Activated CD4-positive, alpha-beta T cell treated with anti-CD3 and anti-CD28 coated beads, Interleukin-2, amount 10 ng/mL, durations not matched to agents 7 days and 5 days (primary cell): Measurements from ENCODE around the gene EPB41L4A. TPM values are rescaled to one million over a fixed set of nuclear protein-coding genes. Genes with fewer than 3 reads are reported as not detected.

ENCODE experiments used
- CTCF ChIA-PET: fragments of 350-600 bp; sonication (Branson Sonifier 250); formaldehyde crosslinking; loops from one replicate; lab custom pipeline; 2021; ENCODE audit warnings: antibody characterized with exemption; lab: Charles Lee
- POLR2A ChIA-PET: fragments of 350-600 bp; sonication (Branson Sonifier 250); formaldehyde crosslinking; loops from one replicate; lab custom pipeline; 2021; ENCODE audit warnings: antibody characterized with exemption; lab: Charles Lee
- DNase-seq: peaks from one replicate; pipeline ENCODE4 v3.0.0-alpha.2; 2020
- H3K27ac Mint-ChIP-seq: one replicate; pipeline ENCODE4 v1.8.0; 2021; ENCODE audit warnings: mild to moderate bottlenecking, moderate library complexity, mixed read lengths
- H3K27me3 Mint-ChIP-seq: one replicate; pipeline ENCODE4 v1.8.0; 2021; ENCODE audit warnings: mixed read lengths
- H3K36me3 Mint-ChIP-seq: one replicate; pipeline ENCODE4 v1.8.0; 2021; ENCODE audit warnings: low read depth, mixed read lengths
- H3K4me1 Mint-ChIP-seq: one replicate; pipeline ENCODE4 v1.8.0; 2021; ENCODE audit warnings: mixed read lengths
- H3K4me3 Mint-ChIP-seq: one replicate; pipeline ENCODE4 v1.8.0; 2021; ENCODE audit warnings: mild to moderate bottlenecking, moderate library complexity, mixed read lengths
- H3K9me3 Mint-ChIP-seq: one replicate; pipeline ENCODE4 v1.8.0; 2021; ENCODE audit warnings: mixed read lengths
- total RNA-seq, 2 experiments: library from RNA; stranded (reverse); gene quantifications; one replicate each; pipeline ENCODE4 v1.2.3, GENCODE V29; 2021

Gene EPB41L4A
- total RNA-seq, 2 experiments from 2014 or later = 0.62 to 1.2 TPM

GRCh38 chr5:112275671-112276070 is 143.4 kb downstream of the EPB41L4A start:
- ChIA-PET POLR2A (no interaction called here), CTCF (no interaction called here)
- Mint-ChIP-seq H3K4me1 (no peaks in the 10 kb centered on the region), H3K4me3 (no peak overlapping the region), H3K27ac (no peak overlapping the region), H3K9me3 (no peaks in the 10 kb centered on the region), H3K27me3 (no peaks in the 10 kb centered on the region), H3K36me3 (no peaks in the 10 kb centered on the region)
- no peak for DNase-seq

- CTCF ChIA-PET = no interaction called here
- Mint-ChIP-seq H3K9me3 (no peaks in the 10 kb centered on the region), H3K4me3 (no peak overlapping the region), H3K27ac (no peak overlapping the region), H3K27me3 (no peaks in the 10 kb centered on the region), H3K36me3 (no peaks in the 10 kb centered on the region), H3K4me1 (peaks cover 2% of the 10 kb centered on the region)
- no peak for DNase-seq
- POLR2A ChIA-PET = no interaction called here
These were observed 148.5 kb downstream of the EPB41L4A start for GRCh38 chr5:112270299-112271293.

GRCh38 chr5:112267231-112267630 is 151.8 kb downstream of the EPB41L4A start:
- no peaks in the 10 kb centered on the region for H3K9me3 Mint-ChIP-seq
- H3K36me3 Mint-ChIP-seq = no peaks in the 10 kb centered on the region
- peaks cover 2% of the 10 kb centered on the region for H3K27me3 Mint-ChIP-seq
- no peak overlapping the region for H3K4me3 Mint-ChIP-seq
- H3K27ac Mint-ChIP-seq = no peak overlapping the region
- DNase-seq = no peak
- POLR2A ChIA-PET = no interaction called here
- CTCF ChIA-PET = interaction anchor here (1.7 kb wide), 1 partner anchor 12 kb away, joined by 4 read pairs; no protein-coding TSS in a partner anchor
- peaks cover 2% of the 10 kb centered on the region for H3K4me1 Mint-ChIP-seq

DNA sequence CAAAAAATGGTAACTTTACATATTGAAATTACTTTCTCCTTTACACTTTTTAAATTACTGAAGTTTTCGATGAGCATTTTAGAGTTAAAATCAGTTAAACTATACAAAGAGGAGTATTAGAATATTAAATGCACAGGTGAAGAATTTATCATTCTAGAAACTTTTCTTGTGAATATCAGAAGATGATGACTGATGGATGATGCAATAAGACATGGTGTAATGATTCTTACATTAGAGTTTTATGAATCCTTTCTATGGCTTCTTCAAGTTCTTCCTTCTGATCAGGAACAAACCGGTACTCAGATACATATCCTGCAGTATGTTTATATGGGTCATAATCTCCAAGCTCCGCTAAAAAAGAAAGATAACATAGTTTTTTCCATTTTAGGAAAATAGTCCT is 154.4 kb downstream of the EPB41L4A start:
- no peak for DNase-seq
- POLR2A ChIA-PET = no interaction called here
- CTCF ChIA-PET = interaction anchor here (1.4 kb wide), 1 partner anchor 21 kb away, joined by 3 read pairs; no protein-coding TSS in a partner anchor
- H3K9me3 Mint-ChIP-seq = no peaks in the 10 kb centered on the region
- no peak overlapping the region for H3K4me3 Mint-ChIP-seq
- peaks cover 9% of the 10 kb centered on the region for H3K27me3 Mint-ChIP-seq
- H3K36me3 Mint-ChIP-seq = no peaks in the 10 kb centered on the region
- no peak overlapping the region for H3K27ac Mint-ChIP-seq
- H3K4me1 Mint-ChIP-seq = no peaks in the 10 kb centered on the region

- POLR2A ChIA-PET = no interaction called here
These were observed 154.9 kb downstream of the EPB41L4A start for GRCh38 chr5:112264151-112264550.

GRCh38 chr5:112263469-112263868 is 155.6 kb downstream of the EPB41L4A start:
- H3K27me3 Mint-ChIP-seq = peaks cover 14% of the 10 kb centered on the region
- H3K36me3 Mint-ChIP-seq = no peaks in the 10 kb centered on the region
- H3K4me1 Mint-ChIP-seq = no peaks in the 10 kb centered on the region
- ChIA-PET POLR2A (no interaction called here), CTCF (interaction anchor here (1.4 kb wide), 1 partner anchor 20 kb away, joined by 3 read pairs; no protein-coding TSS in a partner anchor)
- H3K27ac Mint-ChIP-seq = no peak overlapping the region
- DNase-seq = no peak
- H3K4me3 Mint-ChIP-seq = no peak overlapping the region
- no peaks in the 10 kb centered on the region for H3K9me3 Mint-ChIP-seq

More at GRCh38 chr5:112264151-112264550, 154.9 kb downstream of the EPB41L4A start:
- CTCF ChIA-PET = interaction anchor here (1.4 kb wide), 1 partner anchor 20 kb away, joined by 3 read pairs; no protein-coding TSS in a partner anchor
- DNase-seq = no peak
- Mint-ChIP-seq H3K36me3 (no peaks in the 10 kb centered on the region), H3K27me3 (peaks cover 14% of the 10 kb centered on the region), H3K4me3 (no peak overlapping the region), H3K9me3 (no peaks in the 10 kb centered on the region), H3K4me1 (no peaks in the 10 kb centered on the region), H3K27ac (no peak overlapping the region)

GRCh38 chr5:112258571-112258970 is 160.5 kb downstream of the EPB41L4A start:
- no peak overlapping the region for H3K4me3 Mint-ChIP-seq
- no peaks in the 10 kb centered on the region for H3K9me3 Mint-ChIP-seq
- ChIA-PET POLR2A (no interaction called here), CTCF (no interaction called here)
- H3K27ac Mint-ChIP-seq = no peak overlapping the region
- peaks cover 14% of the 10 kb centered on the region for H3K27me3 Mint-ChIP-seq
- H3K4me1 Mint-ChIP-seq = no peaks in the 10 kb centered on the region
- no peaks in the 10 kb centered on the region for H3K36me3 Mint-ChIP-seq
- no peak for DNase-seq

DNA sequence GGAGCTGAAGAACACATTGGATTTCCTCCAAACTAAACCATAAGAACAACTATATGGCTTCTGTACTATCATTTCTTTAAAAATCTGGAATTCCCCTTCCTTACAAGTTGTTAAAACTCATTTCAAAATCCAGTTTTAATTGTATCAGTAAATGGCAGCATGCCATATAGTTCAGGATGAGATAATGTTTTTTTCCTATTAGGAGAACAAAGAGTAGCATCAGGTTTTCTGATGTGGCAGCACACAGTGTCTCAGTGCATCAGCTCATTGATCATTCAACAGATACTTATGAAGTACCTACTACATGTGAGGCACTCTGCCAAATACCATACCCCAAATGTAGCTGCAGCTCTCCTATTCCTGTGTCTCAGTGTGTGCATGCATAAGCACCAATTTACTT is 161.1 kb downstream of the EPB41L4A start:
- no peak for DNase-seq
- no peaks in the 10 kb centered on the region for H3K36me3 Mint-ChIP-seq
- H3K27me3 Mint-ChIP-seq = peaks cover 12% of the 10 kb centered on the region
- ChIA-PET POLR2A (no interaction called here), CTCF (no interaction called here)
- no peaks in the 10 kb centered on the region for H3K9me3 Mint-ChIP-seq
- no peak overlapping the region for H3K27ac Mint-ChIP-seq
- H3K4me1 Mint-ChIP-seq = no peaks in the 10 kb centered on the region
- no peak overlapping the region for H3K4me3 Mint-ChIP-seq

- H3K4me1 Mint-ChIP-seq = no peaks in the 10 kb centered on the region
- H3K9me3 Mint-ChIP-seq = no peaks in the 10 kb centered on the region
- H3K27me3 Mint-ChIP-seq = peaks cover 12% of the 10 kb centered on the region
- ChIA-PET CTCF (no interaction called here), POLR2A (no interaction called here)
- no peaks in the 10 kb centered on the region for H3K36me3 Mint-ChIP-seq
- DNase-seq = no peak
- H3K4me3 Mint-ChIP-seq = no peak overlapping the region
- no peak overlapping the region for H3K27ac Mint-ChIP-seq
These were observed 162.1 kb downstream of the EPB41L4A start for GRCh38 chr5:112257005-112257404.

- no peaks in the 10 kb centered on the region for H3K4me1 Mint-ChIP-seq
- H3K9me3 Mint-ChIP-seq = no peaks in the 10 kb centered on the region
- H3K36me3 Mint-ChIP-seq = no peaks in the 10 kb centered on the region
- H3K27ac Mint-ChIP-seq = no peak overlapping the region
- ChIA-PET CTCF (no interaction called here), POLR2A (no interaction called here)
- peaks cover under 1% of the 10 kb centered on the region for H3K27me3 Mint-ChIP-seq
- H3K4me3 Mint-ChIP-seq = no peak overlapping the region
- no peak for DNase-seq
These were observed 164.8 kb downstream of the EPB41L4A start for GRCh38 chr5:112254303-112254702.

DNA sequence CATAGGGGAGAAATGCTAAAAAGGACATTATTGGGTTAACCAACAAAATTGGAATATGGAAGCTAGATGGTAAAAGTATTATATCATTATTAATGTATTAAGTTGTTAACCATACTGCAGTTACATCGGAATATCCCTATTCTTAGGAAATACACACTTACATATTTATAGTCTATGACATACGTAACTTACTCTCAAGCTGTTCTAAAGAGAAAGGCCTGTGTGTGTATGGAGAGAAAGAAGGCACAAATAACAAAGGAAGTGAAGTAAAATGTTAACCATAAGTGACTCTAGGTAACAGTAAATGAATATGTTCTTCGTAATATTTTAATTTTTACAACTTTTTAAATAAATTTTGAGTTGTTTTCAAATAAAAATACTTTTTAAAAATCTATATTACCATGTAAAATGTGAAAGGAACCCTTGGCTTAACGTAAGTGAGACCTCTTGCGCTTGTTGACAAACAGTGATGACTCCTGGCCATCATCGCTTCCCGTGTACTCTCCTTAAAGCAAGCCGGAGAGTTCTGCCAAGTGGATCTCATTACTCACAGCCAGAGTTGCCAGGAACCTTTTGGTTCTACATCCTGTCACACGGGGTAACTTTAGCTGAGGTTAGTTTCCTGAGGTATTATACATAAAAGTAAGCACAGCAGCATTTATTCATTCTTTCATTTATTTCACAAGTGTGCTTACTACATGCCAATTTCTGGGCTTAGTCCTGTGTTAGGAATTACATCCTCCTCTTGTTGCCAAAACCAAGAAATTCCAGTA is 165.4 kb downstream of the EPB41L4A start:
- Mint-ChIP-seq H3K4me1 (no peaks in the 10 kb centered on the region), H3K27ac (no peak overlapping the region), H3K27me3 (peaks cover 2% of the 10 kb centered on the region), H3K9me3 (no peaks in the 10 kb centered on the region), H3K36me3 (no peaks in the 10 kb centered on the region), H3K4me3 (no peak overlapping the region)
- POLR2A ChIA-PET = no interaction called here
- CTCF ChIA-PET = interaction anchor here (1.3 kb wide), 1 partner anchor 8 kb away, joined by 4 read pairs; no protein-coding TSS in a partner anchor
- no peak for DNase-seq

- Mint-ChIP-seq H3K27me3 (peaks cover 3% of the 10 kb centered on the region), H3K4me3 (no peak overlapping the region), H3K4me1 (no peaks in the 10 kb centered on the region), H3K27ac (no peak overlapping the region), H3K9me3 (no peaks in the 10 kb centered on the region), H3K36me3 (no peaks in the 10 kb centered on the region)
- ChIA-PET CTCF (no interaction called here), POLR2A (no interaction called here)
- no peak for DNase-seq
These were observed 168.5 kb downstream of the EPB41L4A start for GRCh38 chr5:112250551-112250950.

GRCh38 chr5:112248623-112249022 is 170.5 kb downstream of the EPB41L4A start:
- Mint-ChIP-seq H3K9me3 (no peaks in the 10 kb centered on the region), H3K36me3 (no peaks in the 10 kb centered on the region), H3K4me3 (no peak overlapping the region), H3K27me3 (peaks cover 8% of the 10 kb centered on the region), H3K4me1 (no peaks in the 10 kb centered on the region), H3K27ac (no peak overlapping the region)
- DNase-seq = no peak
- CTCF ChIA-PET = no interaction called here
- POLR2A ChIA-PET = no interaction called here
